Vagina (tissue), 2 donors: ENCODE data around the gene MAP3K20.

ENCODE experiments used
- CTCF ChIP-seq, 3 experiments: fragments of 450-650 bp in 2 of 3; fragments of 200-600 bp in 1 of 3; sonication (generic) in 1 of 3; IDR thresholded peaks; one replicate each; pipeline ENCODE4 v1.5.1; 2017 to 2019; ENCODE audit warnings: antibody characterized with exemption in 3 of 3, mild to moderate bottlenecking in 2 of 3, moderate library complexity in 2 of 3
- POLR2A ChIP-seq, 2 donors: fragments of 450-650 bp; IDR thresholded peaks; one replicate each; pipeline ENCODE4 v1.6.1; 2017; ENCODE audit warnings: antibody characterized with exemption in 2 of 2, mild to moderate bottlenecking in 2 of 2, moderate library complexity in 2 of 2

GRCh38 chr2:173249661-173250641, 174.3 kb downstream of the MAP3K20 start:
- TF ChIP-seq CTCF (IDR thresholded peaks at IDR 0.05) (no peak), POLR2A (IDR thresholded peaks at IDR 0.05) (no peak)
